ENCODE data around the gene RFPL2.
"Not testable (repeated sequence)": the region's sequence is repeated elsewhere in the genome, so short reads cannot be mapped to it uniquely, and the experiment has no call there.

The RFPL2 gene

DNA sequence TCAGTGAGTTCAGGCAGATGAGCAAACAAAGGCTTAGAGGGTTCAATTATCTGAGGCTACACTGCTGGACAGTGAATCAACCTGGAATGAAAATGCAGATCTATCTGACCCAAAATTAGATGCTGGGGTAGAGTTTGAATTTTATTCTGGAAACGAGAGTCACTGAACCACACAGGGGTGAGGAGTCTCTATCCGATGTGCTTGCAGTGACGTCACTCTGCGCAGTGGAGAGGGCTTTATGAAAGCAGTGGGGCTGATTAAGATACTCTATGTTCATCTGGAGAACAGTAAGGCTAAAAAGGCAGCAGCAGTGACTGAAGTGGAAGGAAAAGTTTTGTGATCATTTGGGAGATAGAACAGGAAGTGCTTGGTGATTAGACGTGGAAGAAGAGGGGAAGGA, 44.5 kb downstream of the RFPL2 start:
- not testable (repeated sequence) for FAIRE-seq

GRCh38 chr22:32158712-32159533, 46.0 kb downstream of the RFPL2 start, which contains the start of gene C22orf42:
C22orf42 (minus strand) TSS chr22:32159303; CDS start chr22:32159215, 88 bp downstream.
- FAIRE-seq: no peak

DNA sequence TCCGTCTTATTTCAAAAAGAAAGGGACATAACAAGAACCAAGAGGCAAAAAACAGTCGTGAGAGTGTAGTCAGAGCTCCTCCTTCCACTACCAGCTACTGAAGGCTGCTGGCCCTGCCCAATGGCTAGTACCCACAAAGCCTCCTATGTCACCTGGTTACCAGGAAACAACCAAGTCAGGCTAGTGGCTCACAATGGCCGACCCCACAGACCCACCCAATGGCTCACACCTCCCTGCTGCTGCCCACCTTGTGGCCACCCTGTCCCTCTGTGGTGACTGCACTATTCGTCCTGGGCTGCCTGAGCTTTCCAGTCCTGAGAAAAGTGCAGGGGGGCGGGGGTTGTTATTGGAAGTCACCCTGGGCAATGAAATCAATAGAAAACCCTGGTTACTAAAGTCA, 47.2 kb downstream of the RFPL2 start:
- FAIRE-seq: not testable (repeated sequence)

GRCh38 chr22:32154727-32155126, 50.1 kb downstream of the RFPL2 start:
- FAIRE-seq: not testable (repeated sequence)

- not testable (repeated sequence) for FAIRE-seq
Measured at GRCh38 chr22:32151641-32152040, 53.2 kb downstream of the RFPL2 start.

DNA sequence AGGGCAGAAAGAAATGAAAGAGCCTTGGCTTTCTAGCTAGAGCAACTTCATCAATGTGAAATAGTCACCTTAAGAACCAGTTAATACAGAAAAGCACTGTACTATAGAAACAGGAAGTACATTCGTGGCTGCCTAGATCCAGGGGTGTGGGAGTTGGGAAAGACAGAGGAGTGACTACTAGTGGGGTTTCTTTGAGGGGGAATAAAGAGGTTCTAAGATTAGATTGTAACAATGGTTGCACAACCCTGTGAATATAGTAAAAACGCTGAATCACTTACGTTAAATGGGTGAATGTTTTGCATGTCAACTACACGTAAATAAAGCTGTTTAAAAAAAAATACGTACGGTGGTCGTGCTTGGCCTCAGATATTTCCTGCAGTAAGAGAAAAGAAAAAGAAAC, 54.2 kb downstream of the RFPL2 start:
- FAIRE-seq: not testable (repeated sequence)

DNA sequence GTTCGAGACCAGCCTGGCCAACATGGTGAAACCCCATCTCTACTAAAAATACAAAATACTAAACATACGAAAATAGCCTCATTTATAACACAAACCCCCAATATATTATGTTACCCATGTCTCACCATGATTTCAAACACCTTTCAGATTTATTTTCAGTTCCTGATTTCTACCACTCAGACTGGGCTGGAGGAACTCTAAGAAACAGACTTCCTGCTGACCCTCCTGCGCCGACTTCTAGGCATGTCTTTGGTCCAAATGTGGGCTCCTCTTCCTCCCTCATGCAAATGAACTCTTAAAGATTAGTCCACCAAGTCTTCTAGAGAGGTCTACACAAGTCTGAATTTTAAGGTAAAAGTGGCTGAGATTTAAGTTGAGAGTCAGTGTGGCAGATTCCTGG, 56.5 kb downstream of the RFPL2 start:
- FAIRE-seq: not testable (repeated sequence)

- not testable (repeated sequence) for FAIRE-seq
Measured at GRCh38 chr22:32147128-32147527, 57.7 kb downstream of the RFPL2 start.

- no peak for FAIRE-seq
Measured at GRCh38 chr22:32144496-32145274, 60.2 kb downstream of the RFPL2 start.

GRCh38 chr22:32142600-32142999, 62.3 kb downstream of the RFPL2 start:
- FAIRE-seq: no peak

- FAIRE-seq: not testable (repeated sequence)
Measured at GRCh38 chr22:32140688-32141087, 64.2 kb downstream of the RFPL2 start.

All from A204.1 (cell line).